Hematopoietic multipotent progenitor cell treated with erythropoietin and hydrocortisone succinate and interleukin-3 and kit ligand, for 17 days (in vitro differentiated cells): Measurements from ENCODE around the gene SEMA3D.

Experiments
- DNase-seq: peaks from one replicate; pipeline ENCODE4 v3.0.0-alpha.2; 2015; ENCODE audit warnings: low spot score

SEMA3D gene

GRCh38 chr7:85078181-85078580 lies 108.7 kb downstream of the SEMA3D start:
- DNase-seq: no peak

GRCh38 chr7:85075864-85076263 lies 111.0 kb downstream of the SEMA3D start:
- DNase-seq: no peak

- no peak for DNase-seq
Observed at GRCh38 chr7:85074992-85075391, 111.9 kb downstream of the SEMA3D start.

- no peak for DNase-seq
Observed at GRCh38 chr7:85074016-85074415, 112.8 kb downstream of the SEMA3D start.

- no peak for DNase-seq
Observed at GRCh38 chr7:85070967-85071628, 115.8 kb downstream of the SEMA3D start.

- DNase-seq: no peak
Observed at GRCh38 chr7:85068799-85069198, 118.1 kb downstream of the SEMA3D start.

- DNase-seq: no peak
Observed at GRCh38 chr7:85067371-85067770, 119.5 kb downstream of the SEMA3D start.

GRCh38 chr7:85065888-85066485 lies 120.9 kb downstream of the SEMA3D start:
- DNase-seq: no peak

- no peak for DNase-seq
Observed at GRCh38 chr7:85065306-85065705, 121.5 kb downstream of the SEMA3D start.

- no peak for DNase-seq
Observed at GRCh38 chr7:85062651-85063050, 124.2 kb downstream of the SEMA3D start.

GRCh38 chr7:85061456-85061855 lies 125.4 kb downstream of the SEMA3D start:
- DNase-seq: no peak

- DNase-seq: no peak
Observed at GRCh38 chr7:85060696-85061095, 126.2 kb downstream of the SEMA3D start.

- DNase-seq: no peak
Observed at GRCh38 chr7:85055906-85056305, 130.9 kb downstream of the SEMA3D start.

- no peak for DNase-seq
Observed at GRCh38 chr7:85055196-85055595, 131.7 kb downstream of the SEMA3D start.

- no peak for DNase-seq
Observed at GRCh38 chr7:85054306-85054705, 132.6 kb downstream of the SEMA3D start.

- no peak for DNase-seq
Observed at GRCh38 chr7:85052894-85053293, 134.0 kb downstream of the SEMA3D start.

- DNase-seq: no peak
Observed at GRCh38 chr7:85052056-85052737, 134.7 kb downstream of the SEMA3D start.

GRCh38 chr7:85046534-85046933 lies 140.3 kb downstream of the SEMA3D start:
- DNase-seq: no peak

GRCh38 chr7:85041605-85042216 lies 145.1 kb downstream of the SEMA3D start:
- no peak for DNase-seq

GRCh38 chr7:85039196-85039923 lies 147.5 kb downstream of the SEMA3D start:
- DNase-seq: no peak

- no peak for DNase-seq
Observed at GRCh38 chr7:85038466-85038865, 148.4 kb downstream of the SEMA3D start.

- no peak for DNase-seq
Observed at GRCh38 chr7:85033263-85033662, 153.6 kb downstream of the SEMA3D start.
